ENCODE measurements around the gene SLC4A2.

The SLC4A2 gene

GRCh38 chr7:151093748-151094147 is 34.4 kb downstream of the SLC4A2 start:
- Mint-ChIP-seq H3K27ac (no peak overlapping the region), H3K36me3 (ENCODE audit: low read depth) (peaks cover 7% of the 10 kb centered on the region), H3K4me1 (ENCODE audit: low read depth) (peaks cover 9% of the 10 kb centered on the region), H3K9me3 (no peaks in the 10 kb centered on the region), H3K4me3 (no peak overlapping the region), H3K27me3 (peaks cover 4% of the 10 kb centered on the region)

GRCh38 chr7:151094675-151095074 is 35.3 kb downstream of the SLC4A2 start:
- Mint-ChIP-seq H3K4me1 (ENCODE audit: low read depth) (no peaks in the 10 kb centered on the region), H3K27me3 (no peaks in the 10 kb centered on the region)

DNA sequence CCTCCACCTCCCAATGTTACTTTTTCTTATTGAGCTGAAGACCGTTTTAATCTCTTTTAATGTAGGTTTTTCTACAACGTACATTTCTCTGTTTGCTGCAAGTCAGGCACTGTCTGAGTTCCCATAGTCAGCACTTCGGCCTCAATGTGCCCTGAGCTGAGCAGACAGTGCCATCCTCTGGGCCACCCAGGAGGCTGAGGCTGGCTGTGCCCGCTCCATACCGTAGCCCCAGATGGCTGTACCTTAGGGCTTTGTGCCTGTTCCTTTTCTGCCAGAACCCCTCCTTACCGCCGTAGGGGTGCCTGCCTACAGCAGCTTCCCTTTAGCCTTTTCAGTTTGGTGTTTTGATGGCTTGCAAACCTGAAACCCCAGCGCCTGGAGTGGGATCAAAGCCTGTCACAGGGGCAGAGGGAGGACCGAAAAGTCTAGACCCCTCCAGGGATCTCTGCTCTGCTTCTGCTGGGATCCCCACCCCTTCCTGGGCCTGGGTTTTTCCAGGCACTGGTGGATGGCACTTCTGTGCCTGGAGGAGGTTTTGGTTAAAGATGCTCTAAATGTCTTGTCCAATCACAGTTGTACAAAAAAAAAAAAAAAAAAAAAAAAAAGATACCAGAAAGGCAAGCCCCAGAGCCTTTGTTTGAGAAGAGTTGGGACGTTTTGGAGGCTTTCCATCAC is 35.9 kb downstream of the SLC4A2 start:
- H3K4me1 Mint-ChIP-seq (ENCODE audit: low read depth) = no peaks in the 10 kb centered on the region
- H3K4me3 Mint-ChIP-seq = no peak overlapping the region
- H3K36me3 Mint-ChIP-seq (ENCODE audit: low read depth) = no peaks in the 10 kb centered on the region
- H3K9me3 Mint-ChIP-seq = no peaks in the 10 kb centered on the region
- no peaks in the 10 kb centered on the region for H3K27me3 Mint-ChIP-seq
- no peak overlapping the region for H3K27ac Mint-ChIP-seq

More at GRCh38 chr7:151094675-151095074, 35.3 kb downstream of the SLC4A2 start:
- H3K9me3 Mint-ChIP-seq = no peaks in the 10 kb centered on the region
- H3K27ac Mint-ChIP-seq = no peak overlapping the region
- H3K4me3 Mint-ChIP-seq = no peak overlapping the region
- H3K36me3 Mint-ChIP-seq (ENCODE audit: low read depth) = no peaks in the 10 kb centered on the region

DNA sequence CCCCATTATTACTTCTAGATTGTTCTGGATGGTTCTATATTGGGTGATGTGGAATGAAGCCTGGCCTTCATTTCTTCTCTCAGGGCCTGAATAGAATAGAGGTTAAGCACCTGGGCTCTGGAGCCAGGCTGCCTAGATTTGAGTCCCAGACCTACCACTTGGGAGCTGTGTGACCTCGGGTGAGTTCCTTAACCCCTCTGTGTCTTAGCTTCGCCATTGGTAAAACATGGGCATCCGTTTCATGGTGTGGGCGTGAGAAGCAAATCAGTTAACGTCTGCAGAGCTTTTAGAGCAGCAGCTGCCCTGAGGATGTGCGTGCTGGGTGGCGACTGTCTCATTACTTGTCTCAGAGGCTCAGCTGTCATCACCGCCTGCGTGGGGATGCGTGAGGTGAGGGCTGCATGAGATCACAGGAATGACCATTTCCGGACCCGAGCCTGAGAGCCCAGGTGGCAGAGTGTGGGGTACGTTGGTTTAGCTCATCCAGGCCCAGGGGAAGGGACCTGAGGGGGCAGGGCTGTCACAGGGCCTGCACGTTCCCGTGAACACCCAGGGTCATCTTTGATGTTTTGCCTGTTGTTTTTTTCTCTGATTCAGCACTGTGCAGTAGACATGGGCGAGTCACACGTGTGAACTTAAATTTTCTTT is 36.6 kb downstream of the SLC4A2 start:
- no peak overlapping the region for H3K27ac Mint-ChIP-seq
- H3K9me3 Mint-ChIP-seq = no peaks in the 10 kb centered on the region
- H3K27me3 Mint-ChIP-seq = no peaks in the 10 kb centered on the region
- H3K4me3 Mint-ChIP-seq = no peak overlapping the region
- no peaks in the 10 kb centered on the region for H3K4me1 Mint-ChIP-seq (ENCODE audit: low read depth)
- H3K36me3 Mint-ChIP-seq (ENCODE audit: low read depth) = no peaks in the 10 kb centered on the region

GRCh38 chr7:151099486-151100211 is 40.3 kb downstream of the SLC4A2 start:
- Mint-ChIP-seq H3K4me1 (ENCODE audit: low read depth) (no peaks in the 10 kb centered on the region), H3K9me3 (no peaks in the 10 kb centered on the region), H3K27ac (no peak overlapping the region), H3K27me3 (no peaks in the 10 kb centered on the region), H3K36me3 (ENCODE audit: low read depth) (no peaks in the 10 kb centered on the region), H3K4me3 (no peak overlapping the region)

GRCh38 chr7:151100921-151101320 is 41.5 kb downstream of the SLC4A2 start:
- Mint-ChIP-seq H3K27me3 (no peaks in the 10 kb centered on the region), H3K9me3 (no peaks in the 10 kb centered on the region), H3K27ac (no peak overlapping the region), H3K36me3 (ENCODE audit: low read depth) (no peaks in the 10 kb centered on the region), H3K4me3 (no peak overlapping the region), H3K4me1 (ENCODE audit: low read depth) (no peaks in the 10 kb centered on the region)

DNA sequence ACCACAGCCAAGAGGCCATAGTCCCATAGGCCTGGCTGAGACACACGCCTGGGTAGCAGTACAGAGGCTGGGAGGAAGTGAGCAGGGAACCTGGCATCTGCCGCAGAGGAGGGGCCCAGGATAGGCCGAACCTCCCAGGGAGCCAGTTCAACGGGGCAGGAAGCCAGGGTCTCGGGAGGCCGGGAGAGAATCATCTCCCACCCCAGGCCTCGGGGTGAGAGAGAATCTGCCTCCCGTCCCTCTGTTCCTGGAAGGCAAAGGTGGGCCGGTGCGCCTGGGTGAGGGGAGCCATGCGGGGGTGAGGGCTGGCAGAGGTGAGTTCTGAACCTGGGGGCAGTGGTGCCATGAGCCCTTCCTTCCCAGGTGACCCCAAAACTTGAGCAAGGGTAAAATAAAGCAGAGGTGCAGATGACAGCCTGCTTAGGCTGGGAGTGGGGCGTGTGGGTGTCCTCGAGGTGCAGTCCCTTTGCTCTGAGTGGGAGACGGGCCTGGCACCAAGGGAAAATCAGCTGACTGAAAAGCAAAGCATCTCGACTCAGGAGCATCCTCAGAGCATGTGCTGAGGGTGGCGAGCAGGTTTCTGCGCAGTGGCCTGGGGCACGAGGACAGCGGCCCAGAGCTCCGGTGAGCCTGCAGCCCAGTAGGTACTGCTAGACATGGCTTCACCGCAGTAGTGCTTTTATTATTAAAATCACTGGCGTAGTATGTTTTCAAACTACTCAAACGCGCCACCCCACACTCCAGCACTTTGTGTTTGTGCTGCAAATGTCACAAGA is 42.4 kb downstream of the SLC4A2 start:
- H3K27ac Mint-ChIP-seq = no peak overlapping the region
- H3K9me3 Mint-ChIP-seq = no peaks in the 10 kb centered on the region
- no peaks in the 10 kb centered on the region for H3K27me3 Mint-ChIP-seq
- no peak overlapping the region for H3K4me3 Mint-ChIP-seq
- no peaks in the 10 kb centered on the region for H3K4me1 Mint-ChIP-seq (ENCODE audit: low read depth)
- no peaks in the 10 kb centered on the region for H3K36me3 Mint-ChIP-seq (ENCODE audit: low read depth)

- H3K4me1 Mint-ChIP-seq (ENCODE audit: low read depth) = no peaks in the 10 kb centered on the region
- H3K36me3 Mint-ChIP-seq (ENCODE audit: low read depth) = no peaks in the 10 kb centered on the region
- no peaks in the 10 kb centered on the region for H3K27me3 Mint-ChIP-seq
- no peaks in the 10 kb centered on the region for H3K9me3 Mint-ChIP-seq
- no peak overlapping the region for H3K27ac Mint-ChIP-seq
- no peak overlapping the region for H3K4me3 Mint-ChIP-seq
These were observed 43.6 kb downstream of the SLC4A2 start for GRCh38 chr7:151102991-151103390.

DNA sequence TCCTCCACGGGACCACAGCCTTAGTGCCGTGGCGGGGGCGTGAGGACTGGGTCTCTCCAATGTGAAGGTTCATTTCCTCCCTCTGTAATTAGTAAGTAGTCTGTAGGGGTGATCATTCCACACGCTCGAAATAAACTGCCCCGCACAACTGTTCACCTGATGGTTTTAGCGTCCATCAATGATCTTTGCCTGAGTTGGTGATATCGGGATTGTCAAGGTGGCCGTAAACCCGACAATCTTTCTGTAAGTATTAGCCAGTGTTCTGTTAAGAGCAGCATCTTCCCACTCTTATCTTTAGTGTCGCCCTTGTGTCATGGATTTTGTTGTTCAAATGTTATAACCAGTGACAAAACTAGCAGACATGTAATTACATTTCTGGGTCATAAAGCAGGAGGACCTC is 44.6 kb downstream of the SLC4A2 start:
- Mint-ChIP-seq H3K27me3 (no peaks in the 10 kb centered on the region), H3K4me3 (no peak overlapping the region), H3K4me1 (ENCODE audit: low read depth) (no peaks in the 10 kb centered on the region), H3K36me3 (ENCODE audit: low read depth) (no peaks in the 10 kb centered on the region), H3K9me3 (no peaks in the 10 kb centered on the region), H3K27ac (no peak overlapping the region)

- Mint-ChIP-seq H3K9me3 (no peaks in the 10 kb centered on the region), H3K27ac (no peak overlapping the region), H3K36me3 (ENCODE audit: low read depth) (no peaks in the 10 kb centered on the region)
These were observed 45.2 kb downstream of the SLC4A2 start for GRCh38 chr7:151104411-151105235.

GRCh38 chr7:151107882-151108281 is 48.5 kb downstream of the SLC4A2 start:
- H3K9me3 Mint-ChIP-seq = no peaks in the 10 kb centered on the region
- H3K27ac Mint-ChIP-seq = no peak overlapping the region
- H3K27me3 Mint-ChIP-seq = peaks cover 2% of the 10 kb centered on the region
- H3K4me3 Mint-ChIP-seq = no peak overlapping the region
- H3K4me1 Mint-ChIP-seq (ENCODE audit: low read depth) = no peaks in the 10 kb centered on the region
- no peaks in the 10 kb centered on the region for H3K36me3 Mint-ChIP-seq (ENCODE audit: low read depth)

More at GRCh38 chr7:151104411-151105235, 45.2 kb downstream of the SLC4A2 start:
- no peaks in the 10 kb centered on the region for H3K4me1 Mint-ChIP-seq (ENCODE audit: low read depth)
- no peaks in the 10 kb centered on the region for H3K27me3 Mint-ChIP-seq
- no peak overlapping the region for H3K4me3 Mint-ChIP-seq

GRCh38 chr7:151109094-151110048 is 50.0 kb downstream of the SLC4A2 start:
- Mint-ChIP-seq H3K4me1 (ENCODE audit: low read depth) (no peaks in the 10 kb centered on the region), H3K4me3 (no peak overlapping the region), H3K36me3 (ENCODE audit: low read depth) (no peaks in the 10 kb centered on the region), H3K9me3 (no peaks in the 10 kb centered on the region), H3K27me3 (peaks cover 14% of the 10 kb centered on the region), H3K27ac (no peak overlapping the region)

GRCh38 chr7:151110236-151110940 is 51.0 kb downstream of the SLC4A2 start:
- Mint-ChIP-seq H3K36me3 (ENCODE audit: low read depth) (no peaks in the 10 kb centered on the region), H3K27ac (no peak overlapping the region), H3K9me3 (no peaks in the 10 kb centered on the region), H3K27me3 (peaks cover 14% of the 10 kb centered on the region), H3K4me3 (no peak overlapping the region), H3K4me1 (ENCODE audit: low read depth) (no peaks in the 10 kb centered on the region)

All from stimulated activated naive CD8-positive, alpha-beta T cell treated with anti-CD3 and anti-CD28 coated beads, Interleukin-15, Interleukin-2, amounts not matched to agents 100 ng/mL and 50 ng/mL, for 24 hours (primary cell).